HG03378 (cell line): ENCODE results near the gene EPN2.
"Not testable (repeated sequence)": the region's sequence is repeated elsewhere in the genome, so short reads cannot be mapped to it uniquely, and the experiment has no call there.

ENCODE experiments used
- ATAC-seq: cut with Tn5 transposase; IDR thresholded peaks from one replicate; pipeline ENCODE4 v1.9.1; 2021; ENCODE audit warnings: mild to moderate bottlenecking, moderate library complexity; ENCODE audit not compliant: unreplicated experiment

Gene EPN2

DNA sequence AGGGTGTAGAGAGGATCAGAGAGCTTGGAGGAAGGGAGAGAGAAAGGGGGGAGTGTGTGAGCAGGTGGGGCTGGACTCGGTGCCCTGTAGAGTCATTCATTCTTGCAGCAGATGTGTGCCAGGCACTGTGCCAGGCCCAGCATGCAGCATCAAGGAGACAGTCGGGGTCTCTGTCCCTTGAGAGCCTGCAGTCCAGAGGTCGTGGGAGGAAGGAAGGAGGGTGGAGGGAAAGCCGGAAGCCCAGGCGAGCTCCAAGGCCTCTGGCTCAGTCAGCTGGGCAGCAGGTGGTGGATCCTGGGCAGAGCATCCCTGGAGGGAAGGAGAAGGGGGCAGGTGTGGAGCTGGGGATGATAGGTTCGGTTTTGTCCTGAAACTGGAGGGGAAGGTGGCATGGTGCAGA, 27.5 kb downstream of the EPN2 start:
- no peak for ATAC-seq

DNA sequence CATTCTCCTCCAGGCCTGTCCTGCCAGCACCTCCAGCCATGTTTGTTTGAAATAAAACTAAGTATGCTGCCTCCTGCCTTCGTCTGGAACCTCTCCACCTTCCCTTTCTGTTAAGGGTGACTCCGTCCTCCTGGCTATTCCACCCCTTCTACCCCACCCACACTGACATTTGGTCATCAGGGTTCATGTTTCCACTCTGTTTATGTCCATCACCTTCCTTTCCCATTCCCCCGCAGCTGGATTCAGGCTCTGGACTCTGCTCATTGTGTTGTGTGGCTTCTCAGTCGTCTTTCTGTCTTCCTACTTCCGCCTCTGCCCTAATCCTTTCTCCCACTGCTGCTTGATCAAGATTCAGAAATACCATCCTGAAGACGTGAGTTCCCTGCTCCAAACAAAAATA, 28.6 kb downstream of the EPN2 start:
- no peak for ATAC-seq

DNA sequence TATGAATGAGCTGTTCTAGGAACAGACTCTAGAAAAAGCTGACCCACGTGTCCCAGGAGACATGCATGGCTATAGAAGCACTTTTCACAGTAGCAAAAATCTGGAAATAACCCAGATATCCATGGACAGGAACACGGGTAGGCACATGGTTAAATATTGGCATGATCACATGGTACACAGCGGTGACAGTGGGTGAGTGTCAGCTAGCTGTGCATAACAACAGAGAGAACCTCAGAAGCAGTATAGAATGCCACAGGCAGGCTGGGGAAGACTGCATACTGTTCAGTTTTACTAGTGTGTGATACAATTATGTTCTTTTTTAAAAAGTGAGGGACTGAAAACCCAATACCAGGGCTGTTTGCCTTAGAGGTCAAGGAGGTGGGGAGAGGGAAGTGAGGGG, 31.4 kb downstream of the EPN2 start:
- no peak for ATAC-seq

DNA sequence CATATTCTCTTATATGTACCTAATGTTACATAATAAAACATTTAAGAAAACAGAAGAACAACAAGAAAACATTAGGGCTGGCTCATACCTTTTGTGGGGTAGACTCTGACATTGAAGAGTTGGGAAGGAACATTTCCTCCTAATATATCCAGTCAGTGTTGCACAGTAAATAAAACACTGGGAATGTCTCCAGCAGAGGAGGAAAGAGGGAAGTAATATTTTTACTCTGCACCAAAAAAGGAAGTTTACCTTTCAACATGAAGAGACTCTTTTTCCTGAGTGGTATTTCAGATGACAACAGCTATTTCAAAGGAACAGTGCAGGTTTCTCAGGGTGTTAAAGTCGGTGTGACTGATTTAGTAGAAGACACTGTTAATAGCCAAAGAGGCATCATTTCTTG, 31.9 kb downstream of the EPN2 start:
- ATAC-seq = no peak

DNA sequence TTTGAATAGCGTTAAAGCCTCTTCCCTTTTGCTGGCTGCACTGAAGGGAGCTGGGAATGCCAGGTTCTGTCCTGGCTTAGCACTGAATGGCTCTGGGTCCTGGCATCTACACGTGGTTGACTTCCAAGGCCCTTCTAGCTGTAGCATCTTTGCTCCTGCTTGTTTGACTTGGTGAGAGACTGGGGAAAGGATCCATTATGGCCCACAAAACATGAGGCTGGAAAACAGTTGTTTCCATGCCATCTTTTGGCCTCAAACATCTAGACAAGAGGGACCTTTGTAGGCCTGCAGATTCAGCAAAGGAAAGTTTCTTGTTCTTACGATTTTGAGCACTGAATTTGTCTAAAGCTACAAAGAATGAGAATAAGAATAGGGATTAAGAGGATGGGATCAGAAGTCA, 32.5 kb downstream of the EPN2 start:
- no peak for ATAC-seq

DNA sequence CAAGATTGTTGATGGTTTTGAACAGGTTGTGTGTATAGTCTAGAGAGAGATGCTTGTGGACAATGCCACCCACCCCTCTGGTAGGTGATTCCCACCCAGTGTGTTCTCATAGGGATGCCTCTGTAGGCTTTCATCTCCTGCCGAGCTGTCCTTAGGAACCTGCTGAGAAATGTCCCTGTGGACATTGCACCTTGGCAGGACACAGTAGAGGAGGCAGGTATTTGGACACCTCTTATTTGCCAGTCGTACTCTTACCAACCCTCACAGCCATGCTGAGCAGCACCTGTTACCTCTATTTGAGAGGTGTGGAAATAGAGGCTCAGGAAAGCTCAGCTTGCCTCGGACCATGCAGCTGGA, 33.2 kb downstream of the EPN2 start:
- no peak for ATAC-seq

DNA sequence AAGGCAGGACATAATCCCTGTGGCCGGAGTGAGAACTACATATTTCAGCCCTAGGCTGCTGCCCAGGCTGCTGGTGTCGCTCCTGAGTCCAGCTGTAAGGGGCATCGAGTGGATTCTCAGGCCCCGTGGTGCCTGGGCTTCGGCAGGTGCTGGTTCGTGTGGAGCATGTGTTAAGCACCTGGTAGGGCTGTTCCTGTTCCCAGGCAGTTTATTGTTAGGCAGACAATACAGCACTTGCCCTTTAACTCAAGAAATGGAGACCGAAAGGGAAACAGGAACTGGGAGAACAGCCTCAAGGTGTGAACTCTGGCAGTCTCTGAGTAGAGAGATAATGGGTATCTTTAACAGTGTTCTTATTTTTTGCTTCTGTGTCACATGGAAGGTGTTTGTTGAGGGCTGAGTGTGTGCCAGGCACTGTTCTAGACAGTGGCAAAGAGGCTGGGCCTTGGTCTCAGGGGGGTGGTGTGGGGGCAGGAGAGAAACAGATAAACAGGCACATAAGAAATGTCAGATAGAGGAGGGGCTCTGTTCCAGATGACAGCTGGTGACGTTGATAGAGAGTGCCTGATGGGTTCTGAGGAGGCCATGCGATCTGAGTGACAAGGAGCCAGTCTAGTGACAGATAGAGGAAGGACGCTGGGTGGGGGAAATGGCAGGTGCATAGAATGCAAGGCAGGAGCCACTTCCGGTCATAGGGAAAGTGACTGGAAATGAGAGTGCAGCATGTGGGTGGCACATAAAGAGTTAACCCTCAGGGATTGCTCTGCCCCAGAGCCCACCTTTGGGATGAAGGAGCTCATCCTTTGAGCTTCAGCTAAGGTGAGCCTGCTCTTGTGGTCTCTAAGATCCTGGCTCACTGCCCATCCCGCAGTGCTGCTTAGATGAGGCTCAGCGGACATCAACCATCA, 33.8 kb downstream of the EPN2 start:
- no peak for ATAC-seq

DNA sequence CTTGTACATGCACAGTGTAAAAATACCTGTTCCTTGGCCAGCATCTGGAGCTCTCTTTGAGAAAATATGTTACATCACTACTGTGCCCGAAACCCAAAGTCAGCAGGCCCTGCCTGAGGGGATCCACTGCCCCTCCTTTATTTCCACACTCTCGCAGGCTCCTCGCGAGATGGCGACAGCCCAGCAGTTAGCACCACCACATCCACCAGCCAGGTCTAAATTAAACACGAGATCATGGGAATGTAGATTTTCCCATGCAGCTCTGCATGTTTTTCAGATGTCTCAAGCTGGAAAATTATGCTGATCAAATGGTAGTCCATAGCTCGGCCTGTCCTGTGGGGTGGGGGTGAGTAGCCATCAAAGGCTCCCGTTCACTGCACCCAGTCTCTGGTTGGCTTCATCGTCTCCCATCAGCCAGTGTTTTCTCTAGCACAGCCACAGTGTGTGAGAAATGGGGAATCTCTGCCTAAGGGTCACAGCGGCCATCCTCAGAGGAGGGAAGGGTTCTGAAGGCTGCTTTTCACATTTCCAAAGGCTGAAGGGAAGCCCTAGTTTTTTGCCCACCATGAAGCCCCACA, 34.7 kb downstream of the EPN2 start:
- ATAC-seq = no peak

DNA sequence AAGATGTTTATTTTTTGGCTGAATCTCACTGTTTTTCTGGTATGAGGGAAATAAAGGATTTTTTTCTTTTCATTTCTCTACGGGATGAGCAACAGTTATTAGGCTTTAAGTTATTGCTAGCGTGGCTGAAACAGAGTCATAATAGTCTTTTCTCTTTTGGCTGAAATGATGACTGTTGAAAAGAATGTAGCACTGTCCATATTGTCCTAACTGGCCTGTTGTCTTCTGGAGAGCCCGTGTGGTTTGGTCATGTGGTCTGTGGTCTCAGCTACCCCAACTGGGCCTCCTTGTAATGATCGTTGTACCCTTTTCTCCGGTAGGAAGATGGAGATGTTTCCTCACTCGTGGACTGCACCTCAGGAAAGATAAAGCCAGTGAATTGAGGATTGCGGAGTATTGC, 36.6 kb downstream of the EPN2 start:
- no peak for ATAC-seq

DNA sequence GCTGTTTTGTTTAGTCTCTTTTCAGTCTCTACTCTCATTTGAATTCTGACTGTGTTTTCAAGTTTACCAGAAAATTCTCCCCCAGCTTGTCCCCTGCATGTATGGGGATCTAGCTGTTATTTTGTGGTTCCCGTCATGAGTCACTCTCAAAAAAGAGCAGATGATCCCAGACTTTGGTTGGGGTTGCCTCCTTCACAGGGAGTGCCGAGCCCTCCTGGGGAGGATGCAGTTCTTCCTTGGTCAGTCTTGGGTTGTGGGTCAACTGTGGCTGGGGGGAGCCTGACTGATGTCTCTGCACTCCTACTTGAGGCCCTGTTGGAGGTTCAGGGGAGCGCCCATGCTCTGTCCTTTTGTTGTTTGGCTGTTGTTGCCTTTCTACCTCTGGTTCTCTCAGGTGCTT, 37.7 kb downstream of the EPN2 start:
- no peak for ATAC-seq

DNA sequence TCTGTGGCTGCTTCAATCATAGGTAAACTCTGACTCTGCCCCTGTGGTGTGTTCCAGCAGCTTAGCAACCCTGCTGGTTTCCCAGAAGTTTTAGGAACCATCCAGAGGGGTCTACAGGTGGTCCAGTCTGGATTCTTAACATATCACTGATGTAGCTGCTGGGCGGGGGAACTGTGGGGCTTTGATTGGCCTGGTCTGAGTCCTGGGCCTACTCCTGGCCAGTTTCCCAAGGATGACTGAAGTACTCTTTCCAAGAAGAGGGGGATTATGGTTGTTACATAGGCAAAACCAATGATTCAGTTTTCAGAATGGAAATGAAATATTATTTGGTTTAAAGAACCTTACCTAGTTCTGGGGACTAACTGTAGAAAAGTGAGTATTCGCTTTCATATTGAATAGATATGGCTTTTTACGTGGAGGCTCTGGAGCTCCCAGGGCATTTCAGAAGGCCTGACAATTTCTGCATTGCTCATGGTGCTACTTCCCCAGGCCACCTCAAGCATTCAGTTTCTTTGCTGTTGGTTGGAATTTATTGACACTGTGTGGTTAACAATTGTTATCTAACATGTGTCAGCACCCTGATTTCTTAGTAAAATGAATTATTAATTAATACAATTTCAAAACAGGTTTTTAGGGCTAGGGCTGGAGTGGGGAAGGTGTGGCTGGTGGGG, 38.4 kb downstream of the EPN2 start:
- no peak for ATAC-seq

DNA sequence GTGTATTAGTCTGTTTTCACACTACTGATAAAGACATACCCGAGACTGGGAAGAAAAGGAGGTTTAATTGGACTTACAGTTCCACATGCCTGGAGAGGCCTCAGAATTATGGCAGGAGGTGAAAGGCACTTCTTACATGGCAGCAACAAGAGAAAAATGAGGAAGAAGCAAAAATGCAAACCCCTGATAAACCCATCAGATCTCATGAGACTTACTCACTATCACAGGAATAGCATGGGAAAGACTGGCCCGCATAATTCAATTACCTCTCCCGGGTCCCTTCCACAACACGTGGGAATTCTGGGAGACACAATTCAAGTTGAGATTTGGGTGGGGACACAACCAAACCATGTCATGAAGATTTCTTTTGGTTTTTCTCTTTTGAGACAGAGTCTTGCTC, 41.1 kb downstream of the EPN2 start:
- ATAC-seq = not testable (repeated sequence)

DNA sequence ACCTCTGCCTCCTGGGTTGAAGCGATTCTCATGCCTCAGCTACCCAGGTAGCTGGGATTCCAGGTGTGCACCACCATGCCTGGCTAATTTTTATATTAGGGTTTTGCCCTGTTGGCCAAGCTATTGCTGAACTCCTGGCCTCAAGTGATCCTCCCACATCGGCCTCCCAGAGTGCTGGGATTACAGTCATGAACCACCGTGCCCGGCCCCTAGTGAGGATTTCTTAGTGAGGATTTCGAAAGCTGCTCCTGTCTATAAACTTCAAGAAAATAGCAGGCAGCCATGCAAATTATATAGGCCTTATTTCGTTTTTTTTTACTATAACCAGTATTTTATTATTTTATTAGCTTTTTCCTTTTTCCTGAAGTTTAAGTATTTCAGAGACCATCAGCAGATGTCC, 41.6 kb downstream of the EPN2 start:
- ATAC-seq = no peak

DNA sequence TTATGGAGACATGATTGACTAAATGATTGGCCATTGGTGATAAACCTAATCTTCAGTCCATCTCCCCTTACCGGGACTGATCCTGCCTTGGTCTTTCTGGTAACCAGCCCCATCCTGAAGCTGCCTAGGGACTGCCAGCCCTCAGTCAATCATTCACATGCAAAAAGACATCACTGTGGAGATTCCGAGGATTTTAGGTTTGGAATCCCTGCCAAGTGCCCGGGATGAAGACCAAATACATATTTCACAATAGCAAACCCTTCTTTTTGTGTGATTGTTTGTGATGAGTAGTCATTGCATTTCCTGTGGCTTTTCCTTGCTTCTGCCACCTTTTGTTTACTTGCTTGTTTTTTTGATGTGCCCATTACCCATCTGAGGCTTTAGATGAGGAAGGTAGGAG, 44.0 kb downstream of the EPN2 start:
- ATAC-seq = no peak

DNA sequence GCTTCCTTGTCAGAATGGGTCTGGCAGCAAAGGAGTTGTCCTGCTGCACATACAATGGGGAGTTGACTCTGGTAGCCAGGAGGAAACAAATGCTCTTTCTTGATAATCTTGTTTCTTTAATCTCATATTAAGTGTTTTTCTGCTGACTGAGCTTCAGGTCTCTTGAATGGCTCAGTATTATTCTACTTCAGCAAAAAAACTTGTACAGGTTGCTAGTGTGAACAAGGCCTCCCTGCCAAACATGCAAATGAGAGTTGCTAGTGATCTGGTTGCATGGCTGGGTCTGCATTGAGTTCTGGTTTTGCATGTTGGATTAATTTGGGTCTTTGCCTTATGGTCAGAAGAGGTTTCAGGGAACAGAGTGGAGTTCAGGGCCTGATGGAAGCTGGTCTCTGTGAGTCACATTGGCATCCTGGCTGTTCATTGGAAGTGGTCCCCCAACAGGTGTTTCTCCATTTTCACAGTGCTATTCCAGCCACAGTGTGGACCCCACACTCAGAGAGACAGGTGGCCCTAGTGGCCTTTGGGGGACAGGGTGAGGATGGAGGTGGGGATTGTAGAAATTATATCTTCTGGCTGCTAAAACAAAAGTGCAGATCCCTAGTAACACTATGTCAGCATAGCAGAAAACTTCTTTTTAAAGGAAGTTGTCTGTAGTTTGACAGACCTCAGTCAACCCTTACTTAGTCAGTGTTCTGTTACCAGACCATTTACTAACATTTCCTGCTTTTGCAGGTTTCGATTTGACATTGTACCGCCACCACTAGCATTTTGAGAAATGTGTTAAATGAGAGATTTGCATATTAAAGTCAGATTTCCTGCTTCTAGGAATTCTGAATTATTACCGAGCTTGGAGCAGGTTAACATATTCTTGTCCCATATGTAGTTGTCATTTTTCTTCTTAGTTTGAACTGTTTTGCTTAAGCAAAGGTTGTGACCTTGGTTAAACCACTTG, 47.1 kb downstream of the EPN2 start:
- no peak for ATAC-seq

DNA sequence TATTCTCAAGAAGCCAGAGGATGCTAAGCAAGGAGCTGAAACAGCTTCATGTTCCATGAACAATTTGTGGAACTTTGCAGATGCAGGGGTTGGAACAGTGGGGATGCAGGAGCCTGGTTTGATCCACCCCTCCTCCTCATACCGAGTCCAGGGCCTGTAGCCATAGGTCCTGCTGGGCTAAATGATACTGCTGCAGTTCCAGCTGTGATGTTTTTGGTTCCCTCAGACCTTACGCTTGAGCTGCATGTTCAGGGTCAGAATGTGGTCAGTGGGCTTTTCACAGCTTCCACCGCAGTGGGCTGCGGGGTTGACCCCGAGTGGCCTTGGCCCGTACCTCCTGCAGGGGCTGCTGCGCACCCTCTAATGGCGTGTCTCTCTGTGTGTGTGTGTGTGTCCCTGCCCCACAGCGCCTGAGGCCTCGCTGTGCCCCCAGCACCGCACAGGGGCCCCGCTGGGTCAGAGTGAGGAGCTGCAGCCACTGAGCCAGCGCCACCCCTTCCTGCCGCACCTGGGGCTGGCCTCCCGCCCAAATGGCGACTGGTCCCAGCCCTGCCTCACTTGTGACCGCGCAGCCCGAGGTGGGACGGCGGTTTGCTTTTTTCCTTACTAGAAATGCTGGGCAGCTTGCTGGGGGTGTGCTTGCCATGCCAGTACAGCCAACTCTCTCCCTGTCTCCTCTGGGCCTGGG, 48.2 kb downstream of the EPN2 start:
- ATAC-seq = no peak

DNA sequence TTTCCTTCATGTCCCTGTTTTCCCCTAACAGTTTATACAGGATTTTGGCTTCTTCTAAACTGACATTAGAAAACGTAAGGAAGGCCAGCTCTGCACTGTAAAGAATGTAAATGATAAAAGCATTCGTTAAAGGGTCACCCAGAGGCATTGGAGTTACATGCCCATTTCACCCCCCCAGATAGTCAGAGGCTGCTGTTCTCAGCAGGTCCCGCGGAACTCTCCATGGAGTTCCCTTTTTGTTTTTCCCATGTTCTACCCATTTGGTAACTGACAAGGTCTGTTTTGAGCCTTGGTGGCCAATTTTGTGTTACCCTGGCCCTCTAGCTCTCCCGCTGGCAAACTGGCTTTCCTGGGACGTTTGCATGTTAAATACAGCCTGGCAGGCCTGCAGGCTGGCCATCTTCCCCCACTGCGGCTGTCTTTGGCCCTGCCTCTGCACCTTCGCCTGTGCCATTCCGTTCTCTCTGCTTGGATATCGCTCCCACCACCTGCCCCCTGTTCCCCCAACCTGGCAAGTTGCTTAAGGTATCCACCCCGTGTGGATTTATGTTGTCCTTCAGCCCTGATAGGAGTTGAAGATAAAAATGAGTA, 49.7 kb downstream of the EPN2 start:
- no peak for ATAC-seq

DNA sequence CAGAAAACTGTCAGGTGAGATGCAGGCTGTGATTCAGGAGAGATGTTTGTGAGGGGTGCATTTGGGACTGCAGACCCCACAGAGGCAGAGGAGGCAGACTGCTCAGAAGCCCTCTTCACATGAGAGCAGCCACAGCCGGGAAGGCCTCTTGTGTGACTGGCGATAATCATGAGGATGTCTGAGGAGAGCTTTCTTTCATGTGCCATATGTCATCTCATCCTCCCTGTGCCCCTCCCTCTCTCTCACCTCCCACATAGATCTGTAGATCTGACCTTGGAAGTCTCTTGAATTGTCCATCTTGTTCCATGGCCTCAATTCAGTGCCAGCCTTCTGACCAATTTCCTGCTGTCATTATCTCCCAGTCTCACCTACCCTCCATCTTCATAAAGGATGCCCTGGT, 50.5 kb downstream of the EPN2 start:
- ATAC-seq = no peak

DNA sequence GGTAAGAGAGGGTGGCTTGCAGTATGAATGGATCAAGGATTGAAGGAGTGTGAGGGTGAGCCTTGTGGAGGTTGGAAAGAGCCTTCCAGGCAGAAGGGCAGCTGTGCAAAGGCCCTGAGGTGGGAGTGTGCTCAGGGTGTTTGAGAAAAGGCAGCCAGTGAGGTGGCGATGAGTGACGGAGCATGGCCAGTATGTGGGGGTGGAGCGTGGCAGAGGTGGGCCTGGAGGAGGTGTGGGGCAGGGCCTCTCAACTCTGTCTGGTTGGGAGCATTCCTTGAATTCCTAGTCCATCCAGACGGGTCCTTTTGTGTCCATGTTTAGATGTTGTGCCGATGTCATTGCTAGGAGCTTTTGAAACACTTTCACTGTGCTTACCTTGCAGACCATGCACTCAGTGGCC, 51.3 kb downstream of the EPN2 start:
- no peak for ATAC-seq

DNA sequence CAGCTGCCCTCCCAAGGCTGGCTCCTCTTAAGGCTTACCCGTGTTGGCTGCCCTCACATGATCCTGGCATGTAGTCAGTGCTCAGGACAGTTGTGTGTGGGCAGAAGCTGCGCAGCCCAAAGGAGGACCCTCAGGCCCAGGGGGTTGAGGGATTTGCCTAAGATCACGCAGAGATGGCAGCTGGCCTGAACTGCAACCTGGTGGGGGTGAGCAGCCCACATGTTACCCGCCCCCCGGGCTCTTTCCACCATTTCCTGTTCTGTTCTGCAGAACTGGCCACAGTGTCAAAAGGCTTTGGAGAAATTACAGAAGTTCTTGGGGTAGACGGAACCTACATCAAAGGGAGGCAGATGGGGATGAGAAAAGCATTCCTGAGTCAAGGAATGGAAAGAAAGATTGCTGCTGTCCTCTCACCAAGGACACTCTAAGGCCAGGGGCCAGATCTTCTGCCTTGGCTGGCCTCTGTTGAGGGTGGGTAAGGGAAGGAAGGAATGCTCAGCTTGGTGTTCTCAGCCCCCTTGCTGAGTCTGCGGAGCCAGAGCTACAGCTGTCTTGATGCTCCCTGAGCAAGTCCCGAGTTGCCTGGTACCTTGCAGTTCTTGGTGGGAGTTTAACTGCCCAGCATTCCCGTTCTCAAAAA, 53.0 kb downstream of the EPN2 start:
- no peak for ATAC-seq
